IMR-90 (cell line): ENCODE measurements around the gene IGF1.

Experiments used
- BHLHE40 ChIP-seq: fragments of 150-350 bp; IDR thresholded peaks from 2 replicates; pipeline ENCODE4 v1.6.1; 2016; ENCODE audit warnings: mild to moderate bottlenecking, low read depth, low read length
- CEBPB ChIP-seq: IDR thresholded peaks from 2 replicates; pipeline ENCODE4 v1.6.1; 2012; ENCODE audit warnings: low read depth, low read length, improper control_type of control experiment
- CHD1 ChIP-seq: IDR thresholded peaks from 2 replicates; pipeline ENCODE4 v1.6.1; 2012; ENCODE audit warnings: low read depth, low read length, improper control_type of control experiment
- FOS ChIP-seq: fragments of 150-350 bp; IDR thresholded peaks from 2 replicates; pipeline ENCODE4 v1.6.1; 2016; ENCODE audit warnings: low read depth, low read length
- MAFK ChIP-seq: IDR thresholded peaks from 2 replicates; pipeline ENCODE4 v1.6.1; 2012; ENCODE audit warnings: low read depth, low read length, improper control_type of control experiment
- MAZ ChIP-seq: IDR thresholded peaks from 2 replicates; pipeline ENCODE4 v1.6.1; 2012; ENCODE audit warnings: low read depth, mild to moderate bottlenecking, low read length, improper control_type of control experiment, moderate library complexity, borderline replicate concordance
- MXI1 ChIP-seq: IDR thresholded peaks from 2 replicates; pipeline ENCODE4 v1.6.1; 2012; ENCODE audit warnings: low read depth, mild to moderate bottlenecking, low read length, moderate library complexity, borderline replicate concordance
- POLR2A ChIP-seq: IDR thresholded peaks from 2 replicates; pipeline ENCODE4 v1.6.1; 2012; ENCODE audit warnings: mild to moderate bottlenecking, low read depth, low read length
- RAD21 ChIP-seq: IDR thresholded peaks from 2 replicates; pipeline ENCODE4 v1.6.1; 2012; ENCODE audit warnings: low read length, improper control_type of control experiment
- RCOR1 ChIP-seq: IDR thresholded peaks from 2 replicates; pipeline ENCODE4 v1.6.1; 2012; ENCODE audit warnings: mild to moderate bottlenecking, low read length, improper control_type of control experiment; ENCODE audit not compliant: insufficient replicate concordance
- RFX5 ChIP-seq: IDR thresholded peaks from 2 replicates; pipeline ENCODE4 v1.8.0; 2012; ENCODE audit warnings: low read depth, mild to moderate bottlenecking, low read length, moderate library complexity
- SMC3 ChIP-seq: fragments of 150-350 bp; IDR thresholded peaks from 2 replicates; pipeline ENCODE4 v1.6.1; 2016; ENCODE audit warnings: low read depth, mild to moderate bottlenecking, antibody characterized with exemption, low read length, moderate library complexity
- TF ChIP-seq, protein P1 (sequence below): conservative IDR thresholded peaks from 2 replicates; pipeline ENCODE4 v1.5.1; 2012; ENCODE audit warnings: mild to moderate bottlenecking, low read depth, low read length, improper control_type of control experiment
- TF ChIP-seq, protein P2 (sequence below): fragments of 150-350 bp; IDR thresholded peaks from 2 replicates; pipeline ENCODE4 v1.6.1; 2017; ENCODE audit warnings: mild to moderate bottlenecking, antibody characterized with exemption, low read length, low read depth

DNA sequence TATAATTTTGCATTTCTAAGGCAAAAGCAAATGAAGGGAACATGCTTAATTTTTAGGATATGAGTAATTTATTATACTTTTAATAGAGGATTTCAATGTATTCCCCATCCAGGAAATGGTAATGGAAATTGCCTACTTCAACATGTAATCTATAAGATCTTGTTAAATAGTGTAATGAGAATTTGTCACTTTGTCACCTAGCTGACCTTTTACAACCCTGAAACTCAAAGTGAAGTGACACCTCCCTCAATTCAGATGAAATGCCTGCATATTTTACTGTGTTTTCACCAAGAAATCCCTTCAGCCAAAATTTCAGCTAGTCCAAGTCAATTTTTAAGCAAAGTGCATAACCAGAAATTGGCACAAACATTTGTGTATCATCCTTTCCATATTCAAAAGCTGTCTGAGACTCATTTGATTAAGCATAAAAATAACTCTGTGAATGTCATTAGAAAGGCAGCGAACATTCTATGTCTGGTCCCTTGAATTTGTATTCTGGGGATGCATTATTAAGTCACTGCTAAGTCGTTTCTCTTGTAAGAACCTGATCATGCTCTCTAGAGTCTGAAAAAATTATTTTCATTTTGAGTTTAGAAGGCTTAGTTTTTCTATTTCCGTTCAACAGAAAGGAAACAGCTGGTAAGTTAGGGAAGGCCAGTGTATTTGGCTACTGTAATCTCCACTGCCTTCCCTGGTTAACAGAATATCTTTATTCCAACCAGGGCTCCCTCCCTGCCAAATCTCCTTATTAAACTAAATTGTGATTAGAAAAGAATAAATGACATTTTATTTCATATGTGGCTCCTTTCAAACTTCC is 100.8 kb downstream of the IGF1 start:
- TF ChIP-seq POLR2A, result no peak
- TF ChIP-seq SMC3, result no peak
- TF ChIP-seq, protein P1, sequence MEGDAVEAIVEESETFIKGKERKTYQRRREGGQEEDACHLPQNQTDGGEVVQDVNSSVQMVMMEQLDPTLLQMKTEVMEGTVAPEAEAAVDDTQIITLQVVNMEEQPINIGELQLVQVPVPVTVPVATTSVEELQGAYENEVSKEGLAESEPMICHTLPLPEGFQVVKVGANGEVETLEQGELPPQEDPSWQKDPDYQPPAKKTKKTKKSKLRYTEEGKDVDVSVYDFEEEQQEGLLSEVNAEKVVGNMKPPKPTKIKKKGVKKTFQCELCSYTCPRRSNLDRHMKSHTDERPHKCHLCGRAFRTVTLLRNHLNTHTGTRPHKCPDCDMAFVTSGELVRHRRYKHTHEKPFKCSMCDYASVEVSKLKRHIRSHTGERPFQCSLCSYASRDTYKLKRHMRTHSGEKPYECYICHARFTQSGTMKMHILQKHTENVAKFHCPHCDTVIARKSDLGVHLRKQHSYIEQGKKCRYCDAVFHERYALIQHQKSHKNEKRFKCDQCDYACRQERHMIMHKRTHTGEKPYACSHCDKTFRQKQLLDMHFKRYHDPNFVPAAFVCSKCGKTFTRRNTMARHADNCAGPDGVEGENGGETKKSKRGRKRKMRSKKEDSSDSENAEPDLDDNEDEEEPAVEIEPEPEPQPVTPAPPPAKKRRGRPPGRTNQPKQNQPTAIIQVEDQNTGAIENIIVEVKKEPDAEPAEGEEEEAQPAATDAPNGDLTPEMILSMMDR, result no peak
- no peak for TF ChIP-seq FOS
- TF ChIP-seq BHLHE40, result no peak
- no peak for TF ChIP-seq MAZ
- no peak for TF ChIP-seq MAFK
- TF ChIP-seq, protein P2, sequence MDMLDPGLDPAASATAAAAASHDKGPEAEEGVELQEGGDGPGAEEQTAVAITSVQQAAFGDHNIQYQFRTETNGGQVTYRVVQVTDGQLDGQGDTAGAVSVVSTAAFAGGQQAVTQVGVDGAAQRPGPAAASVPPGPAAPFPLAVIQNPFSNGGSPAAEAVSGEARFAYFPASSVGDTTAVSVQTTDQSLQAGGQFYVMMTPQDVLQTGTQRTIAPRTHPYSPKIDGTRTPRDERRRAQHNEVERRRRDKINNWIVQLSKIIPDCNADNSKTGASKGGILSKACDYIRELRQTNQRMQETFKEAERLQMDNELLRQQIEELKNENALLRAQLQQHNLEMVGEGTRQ, result no peak
- no peak for TF ChIP-seq RFX5
- TF ChIP-seq RAD21, result no peak
- no peak for TF ChIP-seq RCOR1
- TF ChIP-seq CEBPB, result no peak
- TF ChIP-seq CHD1, result no peak
- no peak for TF ChIP-seq MXI1
